ENCODE measurements around the gene ZDHHC1.
"Not testable (repeated sequence)": the region's sequence is repeated elsewhere in the genome, so short reads cannot be mapped to it uniquely, and the experiment has no call there.

ZDHHC1 gene

GRCh38 chr16:67394155-67395104 is 21.8 kb downstream of the ZDHHC1 start:
- DNase-seq (ENCODE audit: low spot score), result no peak

- no peak for DNase-seq (ENCODE audit: low spot score)
Measured at GRCh38 chr16:67393788-67394154, 22.5 kb downstream of the ZDHHC1 start.

- peak; percentile 56 for DNase-seq (ENCODE audit: low spot score)
Measured at GRCh38 chr16:67393111-67393787, 23.0 kb downstream of the ZDHHC1 start, which contains the start of gene TPPP3. TSS of gene TPPP3 (minus strand) at chr16:67393498. CDS start at chr16:67391111, 2,387 bp downstream.

GRCh38 chr16:67392301-67393059 is 23.8 kb downstream of the ZDHHC1 start:
- no peak for DNase-seq (ENCODE audit: low spot score)

- no peak for DNase-seq (ENCODE audit: low spot score)
Measured at GRCh38 chr16:67391424-67392300, 24.6 kb downstream of the ZDHHC1 start.

GRCh38 chr16:67390816-67391423 is 25.4 kb downstream of the ZDHHC1 start:
- DNase-seq (ENCODE audit: low spot score), result no peak

- DNase-seq (ENCODE audit: low spot score), result no peak
Measured at GRCh38 chr16:67389911-67390815, 26.1 kb downstream of the ZDHHC1 start.

- DNase-seq (ENCODE audit: low spot score), result no peak
Measured at GRCh38 chr16:67388591-67388990, 27.7 kb downstream of the ZDHHC1 start.

GRCh38 chr16:67388191-67388590 is 28.1 kb downstream of the ZDHHC1 start:
- no peak for DNase-seq (ENCODE audit: low spot score)

GRCh38 chr16:67387479-67388079 is 28.7 kb downstream of the ZDHHC1 start:
- no peak for DNase-seq (ENCODE audit: low spot score)

GRCh38 chr16:67386861-67387455 is 29.3 kb downstream of the ZDHHC1 start:
- DNase-seq (ENCODE audit: low spot score), result no peak

- DNase-seq (ENCODE audit: low spot score), result no peak
Measured at GRCh38 chr16:67384778-67385510, 31.3 kb downstream of the ZDHHC1 start.

GRCh38 chr16:67383284-67383683 is 33.0 kb downstream of the ZDHHC1 start:
- DNase-seq (ENCODE audit: low spot score), result no peak

GRCh38 chr16:67378642-67379041 is 37.6 kb downstream of the ZDHHC1 start:
- DNase-seq (ENCODE audit: low spot score), result no peak

GRCh38 chr16:67376012-67376411 is 40.3 kb downstream of the ZDHHC1 start:
- DNase-seq (ENCODE audit: low spot score), result not testable (repeated sequence)

- DNase-seq (ENCODE audit: low spot score), result no peak
Measured at GRCh38 chr16:67372664-67373063, 43.6 kb downstream of the ZDHHC1 start.

GRCh38 chr16:67370661-67371060 is 45.6 kb downstream of the ZDHHC1 start:
- no peak for DNase-seq (ENCODE audit: low spot score)

- no peak for DNase-seq (ENCODE audit: low spot score)
Measured at GRCh38 chr16:67364600-67365235, 51.6 kb downstream of the ZDHHC1 start.

All from CD4-positive, alpha-beta T cell treated with Interleukin-2 at 100 ng/mL for 4 hours (primary cell).